ENCODE measurements around the gene RPA1.

RPA1 gene

GRCh38 chr17:1941272-1942065 is 111.7 kb downstream of the RPA1 start:
- no peak for DNase-seq (ENCODE audit: low spot score)

GRCh38 chr17:1942066-1942365 is 112.2 kb downstream of the RPA1 start:
- DNase-seq (ENCODE audit: low spot score), result no peak

GRCh38 chr17:1942666-1943435 is 113.0 kb downstream of the RPA1 start:
- DNase-seq (ENCODE audit: low spot score), result no peak

GRCh38 chr17:1943436-1943831 is 113.6 kb downstream of the RPA1 start:
- DNase-seq (ENCODE audit: low spot score), result no peak

GRCh38 chr17:1945621-1946020 is 115.8 kb downstream of the RPA1 start:
- no peak for DNase-seq (ENCODE audit: low spot score)

GRCh38 chr17:1946021-1946932 is 116.5 kb downstream of the RPA1 start:
- no peak for DNase-seq (ENCODE audit: low spot score)

- no peak for DNase-seq (ENCODE audit: low spot score)
These were observed 117.5 kb downstream of the RPA1 start for GRCh38 chr17:1947229-1947742.

GRCh38 chr17:1947743-1948516 is 118.1 kb downstream of the RPA1 start:
- no peak for DNase-seq (ENCODE audit: low spot score)

- no peak for DNase-seq (ENCODE audit: low spot score)
These were observed 118.7 kb downstream of the RPA1 start for GRCh38 chr17:1948517-1948825.

Measured in iPS-NIHi11 (cell line).